NCI-H2171 treated with DMSO at 0.1 percent for 48 hours (cell line): ENCODE data around the gene UGT1A8.

Source experiments
- DNase-seq: peaks from one replicate; lab custom pipeline; 2025; lab: John Stamatoyannopoulos, UW

The UGT1A8 gene

DNA sequence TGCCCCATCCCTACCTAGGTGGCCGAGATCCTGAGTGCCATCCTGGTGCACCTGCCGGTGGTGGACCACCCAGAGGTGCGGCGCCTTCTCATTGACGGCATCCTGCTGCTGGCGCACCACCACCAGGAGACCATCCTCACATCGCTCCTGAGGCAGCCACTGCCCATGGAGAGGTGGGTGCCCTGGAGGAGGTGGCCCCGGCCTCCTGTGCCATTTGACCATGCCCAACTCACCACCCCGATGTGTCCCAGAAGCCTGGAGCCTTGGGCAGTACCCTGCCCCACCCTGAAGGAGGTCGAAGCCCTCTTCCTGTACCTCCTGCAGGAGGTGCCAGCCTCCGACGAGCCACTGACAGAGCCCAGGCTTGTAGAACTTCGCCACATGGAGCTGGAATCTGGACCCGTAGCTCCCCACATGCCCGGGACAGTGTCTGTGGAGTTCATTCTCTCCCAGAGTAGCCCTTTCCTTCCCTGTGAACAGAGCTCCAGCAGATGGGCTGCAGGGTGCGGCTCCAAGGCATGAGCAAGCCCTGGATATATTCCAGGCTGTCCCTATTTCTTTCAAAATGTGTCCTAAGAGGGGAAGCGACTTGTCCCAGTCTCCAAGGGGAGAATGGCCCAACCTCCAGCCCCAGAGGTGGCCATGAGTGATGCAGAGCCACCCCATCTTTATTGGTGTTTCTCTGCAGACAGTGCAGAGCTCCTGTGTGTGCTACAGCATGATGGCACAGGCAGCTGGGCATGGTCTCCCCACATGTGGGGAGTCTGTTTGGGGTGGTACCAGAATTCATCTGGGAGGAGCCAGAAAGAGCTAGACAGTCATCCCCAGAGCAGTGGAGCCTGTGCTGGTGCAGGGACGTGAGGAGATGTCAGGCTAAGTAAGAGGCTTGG lies 202.7 kb downstream of the UGT1A8 start:
- DNase-seq = no peak

- no peak for DNase-seq
Observed at GRCh38 chr2:233820774-233821105, 203.3 kb downstream of the UGT1A8 start.

- DNase-seq = no peak
Observed at GRCh38 chr2:233821196-233821595, 203.8 kb downstream of the UGT1A8 start.

DNA sequence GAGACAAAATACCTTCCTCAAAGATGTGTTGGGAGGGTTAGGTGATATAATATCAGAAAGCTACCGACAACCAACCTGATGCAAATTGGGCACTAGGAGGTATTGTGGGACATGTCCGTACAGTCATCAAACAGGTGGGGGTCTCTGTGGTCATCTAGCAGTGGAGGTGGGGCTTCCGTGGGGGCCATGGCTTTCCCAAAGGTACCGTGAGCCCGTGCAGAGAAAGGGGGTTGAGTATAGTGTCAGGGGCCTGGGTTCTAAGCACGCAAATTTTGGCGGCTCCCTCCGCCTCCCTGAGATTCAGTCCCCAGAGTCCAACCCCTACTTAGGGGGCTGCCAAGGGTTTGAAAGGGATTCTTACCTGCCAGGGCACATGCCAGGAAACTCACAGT lies 204.3 kb downstream of the UGT1A8 start:
- no peak for DNase-seq

DNA sequence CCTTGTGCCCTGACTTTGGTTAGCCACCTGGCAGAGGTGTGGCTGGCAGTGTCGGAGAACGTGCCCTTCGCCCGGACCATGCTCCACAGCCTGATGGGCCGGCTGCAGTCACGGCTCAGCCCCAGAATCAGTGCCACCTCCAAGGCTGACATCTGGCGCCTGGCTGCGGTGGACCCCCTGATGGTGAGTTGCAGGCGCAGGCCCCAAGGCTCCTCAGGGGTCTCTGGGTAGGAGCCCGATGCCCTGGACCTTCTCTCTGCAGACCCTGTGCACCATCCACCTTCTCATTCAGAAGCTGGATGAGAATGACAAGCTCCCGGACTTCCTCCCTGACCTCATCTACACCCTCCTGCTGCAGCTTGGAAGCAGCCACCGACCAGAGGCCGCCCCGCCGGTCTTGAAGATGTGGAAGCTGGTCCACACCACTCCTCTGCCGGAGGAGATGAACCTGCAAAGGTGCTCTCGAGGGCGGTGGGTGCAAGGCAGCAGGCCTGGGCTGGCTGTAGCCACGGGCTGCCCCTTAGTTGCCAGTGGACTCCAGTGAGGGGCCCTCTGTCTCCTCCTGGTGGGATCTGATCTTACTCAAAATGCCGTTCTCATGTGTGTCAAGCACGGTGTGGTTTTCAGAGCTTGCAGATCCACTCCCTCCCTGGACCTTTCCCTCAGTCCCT lies 204.8 kb downstream of the UGT1A8 start:
- no peak for DNase-seq
